HepG2 (cell line): ENCODE data around the gene MLLT10. TPM values are rescaled to one million over a fixed set of nuclear protein-coding genes. Genes with fewer than 3 reads are reported as not detected.

Experiments
- ATF6 ChIP-seq: sonication (generic); formaldehyde crosslinking; conservative IDR thresholded peaks from 2 replicates; pipeline ENCODE4 v1.4.0; 2020; ENCODE audit warnings: missing genetic modification reagents
- FOSL2 ChIP-seq: sonication (generic); formaldehyde crosslinking; IDR thresholded peaks from 2 replicates; pipeline ENCODE4 v1.4.0; 2020; ENCODE audit warnings: missing genetic modification reagents
- FOXO4 ChIP-seq: sonication (generic); formaldehyde crosslinking; conservative IDR thresholded peaks from 2 replicates; pipeline ENCODE4 v1.8.1; 2023; ENCODE audit warnings: missing genetic modification reagents
- HBP1 ChIP-seq: IDR thresholded peaks from 2 replicates; pipeline ENCODE4 v1.6.1; 2016; ENCODE audit warnings: low read depth, control low read depth
- HDAC6 ChIP-seq: fragments of 200-600 bp; sonication (generic); IDR thresholded peaks from 2 replicates; pipeline ENCODE4 v1.7.0; 2017; ENCODE audit warnings: mild to moderate bottlenecking, antibody characterized with exemption, low read length, low read depth
- IKZF5 ChIP-seq: IDR thresholded peaks from 2 replicates; pipeline ENCODE4 v1.6.1; 2018; ENCODE audit warnings: missing genetic modification reagents, mild to moderate bottlenecking, missing compliant biosample characterization
- NBN ChIP-seq: fragments of 450-650 bp; conservative IDR thresholded peaks from 2 replicates; pipeline ENCODE4 v1.6.1; 2017
- NR2F6 ChIP-seq, 2 experiments: IDR thresholded peaks; 2 replicates each; pipeline ENCODE4 v1.6.1; 2016; ENCODE audit warnings: antibody characterized with exemption in 1 of 2, mild to moderate bottlenecking in 1 of 2
- PCBP2 ChIP-seq: fragments of 200-400 bp; formaldehyde crosslinking; optimal IDR thresholded peaks from 2 replicates; pipeline ENCODE3; 2018; ENCODE audit warnings: low read length, low read depth; ENCODE audit not compliant: poor library complexity, severe bottlenecking
- POLR2AphosphoS5 ChIP-seq: IDR thresholded peaks from 2 replicates; pipeline ENCODE4 v1.6.1; 2012; ENCODE audit warnings: low read depth, low read length
- PPARG ChIP-seq: conservative IDR thresholded peaks from 2 replicates; pipeline ENCODE4 v1.6.1; 2016; ENCODE audit warnings: missing biosample characterization, missing genetic modification reagents
- SIX1 ChIP-seq: sonication (generic); formaldehyde crosslinking; IDR thresholded peaks from 2 replicates; pipeline ENCODE4 v1.4.0; 2020; ENCODE audit warnings: missing genetic modification reagents, borderline replicate concordance
- TARDBP ChIP-seq: sonication (generic); formaldehyde crosslinking; IDR thresholded peaks from 2 replicates; pipeline ENCODE4 v1.8.0; 2022; ENCODE audit warnings: mild to moderate bottlenecking, missing genetic modification reagents
- THAP9 ChIP-seq: sonication (generic); formaldehyde crosslinking; IDR thresholded peaks from 2 replicates; pipeline ENCODE4; 2020; ENCODE audit warnings: missing genetic modification reagents, mild to moderate bottlenecking, borderline replicate concordance
- YY1 ChIP-seq: IDR thresholded peaks from 2 replicates; pipeline ENCODE4 v1.6.1; 2011; ENCODE audit warnings: low read length, low read depth, moderate library complexity, mild to moderate bottlenecking; ENCODE audit not compliant: insufficient read depth, insufficient replicate concordance
- ZNF225 ChIP-seq: sonication (generic); formaldehyde crosslinking; IDR thresholded peaks from 2 replicates; pipeline ENCODE4 v1.4.0; 2020; ENCODE audit warnings: mild to moderate bottlenecking, missing genetic modification reagents
- polyA plus RNA-seq, 8 experiments: library from polyadenylated mRNA; depleted of rRNA in 3 of 8; stranded (reverse) in 7 of 8; unstranded in 1 of 8; fragments of >200 nt; fragmentation: Illumina TruSeq in 4 of 8; extraction: Trizol in 4 of 8; gene quantifications; 2 replicates each; pipeline versions ENCODE4 v1.2.1 to v1.2.3, GENCODE V29; 2011 to 2016; ENCODE audit warnings: low read depth in 4 of 8, missing spikeins in 1 of 8, mixed read lengths in 1 of 8; ENCODE audit not compliant: insufficient read depth in 1 of 8
- total RNA-seq, 5 experiments: library from RNA; depleted of rRNA; stranded (reverse); fragments of >200 nt; fragmentation: Illumina TruSeq; extraction: Trizol; gene quantifications; 2 replicates each; pipeline ENCODE4 v1.2.3, GENCODE V29; 2016; ENCODE audit warnings: low read depth in 1 of 5

Gene MLLT10
- total and polyA plus RNA-seq, 2 of the 13 experiments (the other 11 are each of a cell fraction or from before 2014, with no cell fraction given) = 51.3 to 84.1 TPM

DNA sequence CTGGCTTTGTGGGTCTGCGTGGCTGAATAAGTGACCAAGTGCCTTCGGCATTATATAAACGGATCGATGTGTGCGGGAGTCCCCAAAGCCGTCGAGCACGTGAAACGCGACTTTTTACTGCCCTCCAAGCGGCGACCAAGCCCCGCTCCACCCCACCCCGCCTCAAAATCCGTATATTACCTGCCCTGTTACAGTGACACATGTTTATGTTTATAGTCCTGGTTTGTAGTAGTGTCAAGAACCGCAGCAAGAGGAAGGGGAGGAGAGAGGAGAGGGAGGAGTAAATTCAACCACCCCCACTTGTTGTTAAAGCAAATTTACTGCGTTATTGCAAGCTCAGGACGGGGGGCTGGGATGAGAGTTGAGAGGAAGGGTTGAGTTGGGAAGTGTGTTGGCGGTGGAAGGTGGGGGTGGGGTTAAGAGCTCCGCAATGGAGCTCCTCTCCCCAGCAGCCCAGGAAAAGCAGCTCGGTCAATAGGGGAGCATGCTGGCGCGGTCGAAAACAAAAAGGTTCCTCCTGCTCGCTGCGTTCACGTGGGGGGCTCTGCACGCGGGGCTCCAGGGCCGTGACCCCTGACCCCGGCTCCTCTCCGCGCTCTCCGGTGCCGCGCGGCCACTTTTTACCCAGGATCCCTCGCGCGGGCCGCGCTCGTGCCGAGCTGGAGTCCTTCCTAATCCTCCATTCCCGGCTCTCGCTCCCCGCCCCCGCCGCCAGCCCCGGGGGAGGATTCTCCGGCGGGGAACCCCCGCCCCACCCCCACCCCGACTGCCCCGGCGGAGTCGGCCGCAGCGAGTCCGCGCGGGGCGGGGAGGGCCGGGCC lies 8.5 kb upstream of the MLLT10 start, which contains the start of gene SKIDA1 (continued):
- TF ChIP-seq NBN = 0 out of 2 replicates have a peak, but pooled peaks have one; percentile 50
- TF ChIP-seq HDAC6 = no peak
- no peak; the same call in 1 of the 2 replicates for TF ChIP-seq TARDBP (CRISPR knock-in tag)
- TF ChIP-seq FOSL2 (CRISPR knock-in tag) = peak; percentile 7; the same call in 1 of the 2 replicates
- peak; percentile 83 for TF ChIP-seq YY1
- TF ChIP-seq PCBP2 = peak; percentile 81
- no peak for TF ChIP-seq SIX1 (CRISPR knock-in tag)
- TF ChIP-seq HBP1 (CRISPR knock-in tag) = 0 out of 2 replicates have a peak, but pooled peaks have one; percentile 62
- peak; percentile 80 for TF ChIP-seq IKZF5 (CRISPR knock-in tag)
- TF ChIP-seq THAP9 (CRISPR knock-in tag) = peak; percentile 58; the same call in 1 of the 2 replicates
- peak; percentile 77; the same call in 1 of the 2 replicates for TF ChIP-seq PPARG
- no peak; the same call in 1 of the 2 replicates for TF ChIP-seq ZNF225 (CRISPR knock-in tag)
- TF ChIP-seq ATF6 (CRISPR knock-in tag) = no peak
- peak; percentile 98 for TF ChIP-seq NR2F6 (IDR thresholded peaks at IDR 0.05)
- TF ChIP-seq NR2F6 (CRISPR knock-in tag; IDR thresholded peaks at IDR 0.05) = peak; percentile 99
- TF ChIP-seq FOXO4 = 0 out of 2 replicates have a peak, but pooled peaks have one; percentile 92
- peak; percentile 77 for TF ChIP-seq POLR2AphosphoS5
